AG09319 (cell line): ENCODE data around the gene FOXP4.

Experiments
- DNase-seq: peaks from one replicate; pipeline ENCODE4 v3.0.0-alpha.2; 2010; ENCODE audit warnings: low read depth; ENCODE audit errors: extremely low read depth
- CTCF ChIP-seq: IDR thresholded peaks from 2 replicates; pipeline ENCODE4 v1.5.1; 2011; ENCODE audit warnings: low read depth, mild to moderate bottlenecking, inconsistent platforms, low read length, moderate library complexity

FOXP4 gene

DNA sequence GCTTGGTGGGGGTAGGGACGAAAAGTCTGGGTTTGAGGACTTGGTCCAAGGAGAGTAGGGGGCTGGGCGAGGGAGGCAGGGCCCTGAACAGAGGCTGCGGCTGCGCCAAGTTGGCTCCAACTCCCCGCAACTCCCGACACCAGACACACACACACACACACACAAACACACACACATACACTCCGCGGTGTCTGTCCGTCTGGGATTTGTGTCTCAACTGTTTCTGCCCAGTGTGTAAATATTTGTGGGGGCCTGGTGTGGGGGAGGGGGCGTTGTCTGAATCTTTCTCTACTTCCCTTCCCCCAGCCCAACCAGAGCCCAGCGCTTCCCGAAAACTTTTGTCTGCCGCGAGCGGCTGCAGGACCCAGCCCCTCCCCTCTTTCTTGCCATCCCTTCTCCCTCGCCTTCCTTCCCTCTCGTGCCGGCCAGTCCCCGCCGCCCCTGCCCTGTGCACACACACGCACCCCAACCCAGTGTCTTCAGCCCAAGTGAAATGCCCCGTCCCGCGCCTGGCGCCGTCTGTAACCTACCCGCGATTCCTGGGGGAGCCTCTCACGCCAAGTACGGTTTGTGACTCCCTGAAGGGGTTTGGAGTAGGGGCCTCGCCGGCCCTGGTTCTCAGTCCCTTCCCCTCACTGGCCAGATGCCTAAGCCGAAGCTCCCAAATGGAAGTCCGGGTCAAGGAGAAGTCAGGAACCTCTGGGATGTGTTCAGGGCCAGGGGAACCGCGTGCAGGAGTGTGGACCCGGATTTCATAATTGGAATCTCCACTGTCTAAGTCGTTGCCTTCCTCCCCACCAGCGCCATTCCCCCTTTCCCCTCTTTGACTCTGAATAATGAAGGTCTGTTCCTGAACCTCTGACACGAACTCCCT, 93.0 kb downstream of the FOXP4 start:
- no peak for DNase-seq

DNA sequence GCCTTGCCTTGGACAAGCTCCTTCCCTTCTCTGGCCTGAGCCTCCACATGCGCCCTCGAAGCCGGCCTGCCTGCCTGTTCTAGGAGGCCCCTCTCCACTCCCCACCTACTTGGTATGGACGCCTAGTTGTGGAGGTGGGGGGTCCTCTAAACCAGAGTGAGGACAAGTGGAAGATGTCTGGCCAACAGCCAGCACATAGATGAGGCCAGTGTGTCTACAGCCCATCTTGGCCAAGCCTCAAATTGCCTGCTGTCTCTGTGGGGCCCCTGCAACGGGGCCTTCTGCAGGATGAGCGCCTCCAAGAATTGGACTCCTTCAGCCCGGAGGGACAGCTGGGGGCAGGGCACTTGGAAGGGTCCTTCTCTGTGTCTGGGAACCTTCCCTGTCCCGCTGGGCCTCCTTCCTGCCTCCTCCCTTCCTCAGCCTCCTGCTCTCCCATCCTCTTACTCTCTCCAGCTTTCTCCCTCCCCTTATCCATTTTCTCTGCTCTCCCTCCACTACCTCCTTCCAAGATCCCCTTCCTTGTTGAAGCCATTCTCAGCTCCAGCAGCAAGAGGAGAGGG, 93.7 kb downstream of the FOXP4 start:
- no peak for DNase-seq

More for the DNA sequence above, 93.0 kb downstream of the FOXP4 start:
- no peak for TF ChIP-seq CTCF

GRCh38 chr6:41640426-41640825, 94.2 kb downstream of the FOXP4 start:
- no peak for DNase-seq
- TF ChIP-seq CTCF: no peak

More for the DNA sequence above, 93.7 kb downstream of the FOXP4 start:
- no peak for TF ChIP-seq CTCF

DNA sequence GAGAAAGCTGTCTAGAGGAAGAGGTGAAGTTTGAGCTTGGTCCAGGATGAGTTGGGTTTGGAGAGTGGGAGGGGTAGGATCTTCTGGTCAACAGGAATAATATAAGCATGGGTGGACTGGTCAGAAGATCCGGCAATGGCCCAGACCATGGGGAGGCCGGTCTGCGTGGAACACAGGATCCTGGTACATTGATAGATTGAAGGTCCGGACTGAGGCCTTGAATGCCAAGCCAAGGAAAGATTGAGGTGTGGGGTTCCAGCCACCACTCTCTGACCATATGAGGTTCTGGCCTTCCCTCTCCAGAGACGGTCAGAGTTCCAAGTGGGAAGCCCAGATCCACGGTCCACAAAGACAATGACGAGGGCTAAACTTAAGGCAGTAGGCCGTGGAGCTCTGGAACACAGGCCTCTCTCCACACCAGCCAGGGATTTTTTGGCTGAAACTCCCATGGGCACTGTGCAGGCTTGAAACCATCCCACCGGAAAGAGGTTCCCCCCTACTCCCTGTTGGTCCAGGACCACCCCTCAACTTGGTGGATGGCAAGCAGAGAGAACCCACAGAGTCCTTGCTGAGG, 95.3 kb downstream of the FOXP4 start:
- no peak for DNase-seq
- no peak for TF ChIP-seq CTCF

GRCh38 chr6:41642090-41642959, 96.1 kb downstream of the FOXP4 start:
- no peak for TF ChIP-seq CTCF
- no peak for DNase-seq

DNA sequence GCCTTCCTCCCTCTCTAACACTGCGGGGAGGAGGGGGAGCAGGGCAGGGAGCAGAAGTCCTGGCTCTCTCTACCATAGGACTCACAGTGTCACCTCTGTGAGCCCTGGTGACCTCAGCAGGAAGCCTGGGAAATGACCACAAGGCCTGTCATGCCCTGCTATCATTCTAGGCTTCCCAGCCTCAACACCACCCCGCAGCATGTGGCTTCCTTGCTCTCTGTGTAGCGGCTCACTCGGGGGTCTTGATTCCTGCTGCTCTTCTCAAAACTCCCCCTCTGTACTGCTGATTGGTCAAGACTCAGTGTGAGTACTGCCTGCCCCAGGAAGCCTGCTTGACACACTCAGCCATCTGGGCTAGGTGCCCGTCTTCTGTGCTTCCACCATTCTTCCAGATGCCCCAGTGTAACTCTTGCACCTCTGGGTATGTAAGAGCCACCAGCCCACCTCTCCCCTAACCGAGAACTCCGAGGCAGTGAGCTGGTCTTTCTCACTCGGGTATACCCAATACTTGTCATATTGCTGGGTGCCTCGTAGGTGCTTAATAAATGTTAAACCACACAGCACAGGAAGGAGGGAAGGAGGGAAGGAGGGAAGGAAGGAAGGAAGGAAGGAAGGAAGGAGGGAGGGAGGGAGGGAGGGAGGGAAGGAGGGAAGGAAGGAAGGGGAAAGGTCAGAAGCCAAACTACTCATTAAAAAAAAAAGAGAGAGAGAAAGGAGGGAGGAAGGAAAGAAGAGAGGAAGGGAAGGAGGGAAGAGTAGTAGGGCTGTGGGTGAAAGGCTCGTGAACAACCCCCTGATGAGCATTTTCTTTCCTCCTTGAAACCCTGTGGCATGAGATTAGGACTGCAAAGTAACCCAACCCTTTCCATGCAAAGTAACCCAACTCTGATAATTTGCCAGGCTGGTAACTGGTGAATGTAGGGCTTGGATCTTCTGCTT, 97.0 kb downstream of the FOXP4 start:
- TF ChIP-seq CTCF: no peak
- no peak for DNase-seq
